HG03064 (cell line): ENCODE measurements around the gene NEUROD2.

Experiments
- ATAC-seq: cut with Tn5 transposase; IDR thresholded peaks from one replicate; pipeline ENCODE4 v1.9.1; 2021; ENCODE audit warnings: low read depth; ENCODE audit not compliant: unreplicated experiment

NEUROD2 gene

GRCh38 chr17:39607851-39608130, at the start of gene NEUROD2:
TSS of gene NEUROD2 (minus strand) at chr17:39607920. CDS start at chr17:39606599, 1,321 bp downstream.
- ATAC-seq, result no peak

GRCh38 chr17:39655105-39655504, 47.4 kb upstream of the NEUROD2 start:
- no peak for ATAC-seq

DNA sequence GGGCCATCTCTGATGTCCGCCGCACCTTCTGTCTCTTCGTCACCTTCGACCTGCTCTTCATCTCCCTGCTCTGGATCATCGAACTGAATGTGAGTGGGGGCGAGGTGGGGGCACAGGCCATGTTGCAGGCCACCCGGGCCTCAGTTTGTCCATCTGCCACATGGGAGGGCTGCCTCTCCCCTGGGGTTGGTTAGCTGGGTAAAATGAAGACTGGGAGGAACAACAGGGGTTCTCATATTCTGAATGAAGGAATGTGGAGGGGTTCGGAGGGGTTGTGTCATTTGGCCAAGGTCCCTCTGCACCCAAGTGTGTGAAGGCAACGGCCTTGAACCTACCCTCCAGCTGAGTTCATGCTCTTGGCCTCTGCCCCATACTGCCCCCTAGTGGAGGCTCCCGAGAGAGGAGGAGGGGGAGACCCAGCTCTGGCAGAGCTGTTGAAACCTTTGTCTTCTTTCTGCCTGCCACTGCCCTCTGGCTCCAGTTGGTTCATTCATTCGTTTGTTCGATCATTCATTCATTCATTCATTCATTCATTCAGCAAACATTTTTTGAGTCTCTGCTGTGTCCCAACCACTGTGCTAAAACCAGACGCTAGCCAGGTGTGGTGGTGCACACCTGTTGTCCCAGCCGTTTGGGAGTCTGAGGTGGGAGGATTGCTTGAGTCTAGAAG, 46.1 kb upstream of the NEUROD2 start:
- no peak for ATAC-seq

- no peak for ATAC-seq
Observed at GRCh38 chr17:39653316-39653661, 45.6 kb upstream of the NEUROD2 start.

DNA sequence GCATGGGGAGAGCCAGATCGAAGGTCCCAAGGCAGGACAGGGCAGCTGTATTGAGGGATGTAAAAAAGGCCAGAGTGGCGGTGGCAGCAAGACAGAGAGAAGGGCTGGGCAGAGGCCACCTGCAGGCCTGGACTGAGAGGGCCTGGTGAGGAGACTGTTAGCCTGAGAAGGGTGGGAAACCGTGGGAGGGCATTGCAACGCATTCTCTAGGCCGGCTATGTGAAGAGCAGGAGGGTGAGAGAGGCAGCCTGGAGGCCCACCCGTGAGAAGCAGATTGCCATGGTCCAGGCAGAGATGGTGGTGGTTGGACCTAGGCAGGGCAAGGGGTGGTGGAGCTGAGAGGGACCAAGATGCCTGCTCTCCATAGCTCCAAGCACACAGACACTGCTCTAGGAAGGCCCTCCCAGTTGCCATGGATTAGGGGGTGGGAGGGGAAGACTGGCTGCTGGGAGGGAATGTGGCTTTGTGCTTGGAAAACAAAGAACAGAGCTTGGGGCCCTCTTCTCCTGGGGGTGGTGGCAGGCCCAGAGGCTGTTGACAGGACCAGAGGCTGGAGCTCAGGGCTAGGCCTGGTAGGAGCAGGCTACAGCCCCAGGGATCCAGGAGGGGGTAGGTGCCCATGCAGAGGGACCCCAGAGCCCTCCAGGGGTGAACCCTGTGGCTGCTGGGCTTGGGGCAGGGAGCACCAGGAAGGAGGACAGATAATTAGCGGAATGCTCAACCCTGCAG, 45.0 kb upstream of the NEUROD2 start:
- no peak for ATAC-seq

DNA sequence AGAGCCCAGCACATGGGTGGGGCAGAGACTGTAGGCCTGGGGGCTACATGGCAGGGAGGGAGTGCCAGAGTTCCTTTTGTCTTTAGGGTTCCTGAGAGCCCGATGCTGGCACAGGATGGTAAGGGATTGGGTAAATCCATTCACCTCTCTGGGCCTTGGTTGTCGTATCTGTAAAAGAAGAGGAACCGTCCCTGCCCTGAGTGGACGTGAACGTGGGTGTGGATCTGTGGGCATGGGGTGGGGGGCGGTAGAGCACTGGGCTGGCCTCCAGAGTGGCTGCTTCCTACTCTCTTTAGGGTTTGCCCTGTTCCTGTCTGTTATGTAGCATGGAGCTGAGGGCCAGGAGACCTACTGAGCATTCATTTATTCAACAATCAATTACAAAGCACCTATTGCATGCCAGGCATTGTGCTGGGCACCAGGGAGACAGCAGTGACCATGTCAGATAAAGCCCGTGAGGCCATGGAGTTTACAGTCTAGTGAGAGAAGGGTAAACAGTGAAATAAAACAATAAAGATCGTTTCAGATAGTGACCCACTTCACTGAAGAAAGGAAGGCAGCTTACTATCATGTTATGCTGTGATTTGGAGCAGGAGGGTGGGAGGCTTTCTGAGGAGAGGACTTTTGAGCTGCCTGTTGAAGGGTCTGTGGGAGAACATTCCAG, 44.3 kb upstream of the NEUROD2 start:
- no peak for ATAC-seq

- ATAC-seq, result no peak
Observed at GRCh38 chr17:39650121-39650579, 42.4 kb upstream of the NEUROD2 start.

- ATAC-seq, result no peak
Observed at GRCh38 chr17:39648616-39649366, 41.1 kb upstream of the NEUROD2 start.

- ATAC-seq, result no peak
Observed at GRCh38 chr17:39647256-39647655, 39.5 kb upstream of the NEUROD2 start.

DNA sequence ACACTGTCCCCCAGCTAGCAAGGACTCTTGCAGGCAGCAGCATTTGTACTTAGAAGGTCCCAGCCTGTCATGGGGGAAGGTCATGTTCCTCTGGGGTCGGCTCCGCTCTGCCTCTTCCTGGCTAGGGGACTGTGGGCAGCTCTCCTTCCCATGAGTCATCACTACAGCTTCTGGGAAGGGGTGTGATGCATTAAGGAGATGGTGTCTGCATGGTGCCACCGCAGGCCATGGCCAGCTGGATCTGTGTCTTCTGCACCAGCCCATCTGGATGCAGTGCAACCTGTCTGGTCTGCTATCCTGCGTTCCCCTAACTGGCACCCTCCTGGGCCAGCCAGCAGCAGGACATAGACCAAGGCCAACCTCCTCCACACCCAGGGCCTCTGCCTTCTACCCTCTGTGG, 35.6 kb upstream of the NEUROD2 start:
- no peak for ATAC-seq

DNA sequence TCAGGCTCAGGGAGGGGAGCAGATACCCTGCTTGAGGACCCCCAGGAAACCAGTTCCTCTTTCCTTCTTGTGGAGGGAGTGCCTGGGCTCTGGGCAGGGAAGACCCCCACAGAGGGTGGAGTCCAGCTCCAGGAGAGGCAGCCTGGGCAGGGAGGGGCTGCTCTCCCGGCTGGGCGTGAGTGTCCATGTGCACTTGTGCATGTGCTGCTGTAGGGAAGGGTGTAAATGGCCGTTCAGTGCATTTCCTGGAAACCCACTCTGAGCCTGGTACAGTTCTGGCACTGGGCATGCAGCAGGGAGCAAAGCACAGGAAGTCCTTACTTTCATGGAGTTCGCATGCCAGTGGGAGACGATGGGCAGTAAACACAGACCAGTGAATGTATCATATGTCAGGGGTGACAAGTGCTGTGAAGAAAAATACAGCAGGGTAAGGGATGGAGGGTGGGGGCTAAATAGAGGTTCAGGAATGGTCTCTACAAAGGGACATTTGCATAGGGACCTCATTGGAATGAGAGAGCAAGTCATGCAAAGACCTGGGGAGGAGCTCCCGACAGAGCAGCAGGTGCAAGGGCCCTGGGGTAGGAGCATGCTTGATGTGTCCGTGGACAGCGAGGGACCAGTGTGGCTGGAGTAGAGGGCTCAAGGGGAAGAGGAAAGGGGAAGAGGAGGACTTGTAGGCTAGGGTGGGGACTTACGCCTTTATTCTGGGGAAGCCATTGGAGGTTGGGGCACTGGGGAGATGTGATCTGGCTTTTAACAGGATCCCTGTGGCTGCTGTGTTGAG, 34.8 kb upstream of the NEUROD2 start:
- no peak for ATAC-seq

- ATAC-seq, result no peak
Observed at GRCh38 chr17:39641883-39642282, 34.2 kb upstream of the NEUROD2 start.

DNA sequence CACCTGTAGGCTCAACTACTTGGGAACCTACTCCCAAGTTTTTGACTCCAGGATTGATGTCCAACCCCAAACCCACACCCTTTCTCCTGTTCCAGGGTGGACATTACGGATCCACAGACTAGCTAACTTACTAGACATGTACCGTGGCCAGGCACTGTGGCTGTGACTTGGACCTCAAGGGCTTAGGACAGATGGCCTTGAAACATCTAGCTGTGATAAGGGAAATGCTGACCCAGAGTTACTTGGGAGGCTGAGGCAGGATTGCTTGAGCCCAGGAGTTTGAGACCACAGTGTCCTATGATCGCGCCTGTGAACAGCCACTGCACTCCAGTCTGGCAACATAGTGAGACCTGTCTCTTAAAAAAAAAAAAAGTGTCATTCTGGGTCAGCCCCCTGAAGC, 33.4 kb upstream of the NEUROD2 start:
- ATAC-seq, result no peak

- ATAC-seq, result no peak
Observed at GRCh38 chr17:39640591-39641031, 32.9 kb upstream of the NEUROD2 start.

GRCh38 chr17:39639566-39640458, 32.1 kb upstream of the NEUROD2 start:
- ATAC-seq, result no peak

GRCh38 chr17:39639043-39639442, 31.3 kb upstream of the NEUROD2 start:
- ATAC-seq, result no peak

GRCh38 chr17:39638317-39638716, 30.6 kb upstream of the NEUROD2 start:
- no peak for ATAC-seq

DNA sequence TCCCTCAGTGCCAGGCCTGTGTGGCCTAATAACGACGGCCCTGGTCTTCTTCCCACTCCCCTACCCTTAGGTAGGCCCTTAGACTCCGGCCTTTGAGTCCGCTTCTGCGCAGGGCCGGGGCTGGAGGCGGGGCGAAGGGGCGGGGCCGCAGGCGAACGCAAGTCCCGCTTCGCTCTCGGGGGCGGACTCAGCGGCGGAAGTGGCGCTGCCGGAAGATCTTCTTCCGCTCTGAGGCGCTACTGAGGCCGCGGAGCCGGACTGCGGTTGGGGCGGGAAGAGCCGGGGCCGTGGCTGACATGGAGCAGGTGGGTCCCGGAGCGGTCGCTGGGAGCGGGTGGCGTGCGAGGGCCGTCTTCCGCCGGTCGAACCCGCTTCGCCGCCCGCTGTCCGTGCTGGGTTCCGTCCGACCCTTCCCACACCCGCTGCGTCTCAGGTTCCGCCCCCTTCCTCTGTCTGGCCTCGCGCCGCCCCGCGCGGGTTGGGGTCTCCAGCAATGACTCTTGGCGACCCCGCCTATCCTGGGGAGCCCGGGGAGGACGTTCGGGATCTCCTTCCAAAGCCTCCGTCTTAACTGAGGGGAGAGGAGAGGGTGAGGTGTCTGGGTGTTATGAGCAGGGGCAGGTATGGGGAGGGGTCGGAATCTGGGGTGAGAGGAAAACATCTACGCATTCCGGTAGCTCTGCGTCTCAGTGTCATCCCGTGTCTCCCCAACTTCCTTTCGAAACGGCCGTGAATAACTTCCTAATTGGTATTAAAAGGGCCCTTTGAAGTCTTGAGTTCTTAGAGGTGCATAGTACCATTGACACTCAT, 29.4 kb upstream of the NEUROD2 start, which contains the start of gene STARD3:
Gene STARD3 (plus strand): TSS at position 218 of the 810 bp plus-strand sequence. CDS start 16,388 bp downstream, outside the sequence.
- ATAC-seq, result peak; percentile 70

- ATAC-seq, result no peak
Observed at GRCh38 chr17:39636587-39636926, 28.8 kb upstream of the NEUROD2 start.
